Measurements from ENCODE around the gene GTF3C2. TPM values are rescaled to one million over a fixed set of nuclear protein-coding genes. Genes with fewer than 3 reads are reported as not detected.

The GTF3C2 gene
- total RNA-seq (2014; rRNA removed; shearing (Covaris generic); ENCODE audit: low replicate concordance): 44.2 and 79.0 TPM in 2 replicates

DNA sequence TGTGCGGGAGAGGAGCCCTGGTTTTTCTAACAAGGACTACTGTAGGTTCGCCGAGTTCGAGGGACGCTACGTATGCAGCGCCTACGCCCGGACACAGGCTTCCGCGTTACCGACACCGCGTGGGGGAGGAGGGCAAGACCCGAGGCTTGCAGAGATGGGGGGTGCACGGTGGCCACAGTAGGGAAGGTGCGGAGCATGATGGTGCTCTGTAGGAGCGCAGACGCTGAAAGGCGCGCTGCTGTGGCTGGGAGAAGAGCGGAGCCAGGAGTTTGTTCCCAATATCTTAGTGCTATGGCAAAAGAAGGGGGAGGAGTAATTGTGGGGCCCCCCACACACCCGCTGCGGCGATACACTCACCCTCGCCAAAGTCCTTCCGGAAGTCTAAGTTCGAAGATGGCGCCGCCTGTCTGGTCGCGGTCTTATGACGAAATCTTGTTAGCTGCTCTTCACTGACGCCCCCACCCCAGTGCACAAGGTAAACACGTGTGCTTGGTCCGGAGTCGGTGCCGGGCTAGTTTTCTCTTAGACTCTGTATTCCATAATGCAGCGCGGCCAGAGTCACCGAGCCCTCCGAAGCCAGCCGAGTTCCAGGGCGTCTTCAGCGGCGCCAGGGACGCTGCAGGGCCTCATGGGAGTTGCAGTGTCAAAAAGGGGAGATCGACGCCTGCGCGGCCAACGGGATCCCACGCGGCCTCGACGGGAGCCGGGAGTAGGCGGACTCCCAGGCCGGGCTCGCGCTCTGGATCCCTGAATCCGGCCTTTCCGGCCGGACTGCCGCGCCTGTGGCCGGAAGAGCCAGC is at the start of gene GTF3C2:
Gene GTF3C2 (minus strand): TSS at position 383 of the 800 bp plus-strand sequence. CDS start 13,210 bp downstream, outside the sequence.
- peak within 1 kb of the TSS; percentile 89 for H3K4me3 ChIP-seq (ENCODE audit: low read length)
- no peaks in the 10 kb centered on the region for H3K9me2 ChIP-seq (replicated peaks; ENCODE audit: insufficient read depth, low read length)
- peaks cover 66% of the 10 kb centered on the region for H3K79me2 ChIP-seq (ENCODE audit: low read length)
- H3K27ac ChIP-seq (ENCODE audit: low read length): peak within 1 kb of the TSS; percentile 78
- H3K4me1 ChIP-seq (ENCODE audit: low read length): peaks cover 41% of the 10 kb centered on the region
- H3K27me3 ChIP-seq (ENCODE audit: low read length): no peaks in the 10 kb centered on the region
- peak within 1 kb of the TSS; percentile 80; the same call in 1 of the 2 replicates for H2AFZ ChIP-seq (ENCODE audit: low read length)
- peaks cover 9% of the 10 kb centered on the region for H3K36me3 ChIP-seq (ENCODE audit: insufficient read depth, low read length)
- DNase-seq: peak; percentile 98
- peak within 1 kb of the TSS; percentile 89 for H3K9ac ChIP-seq (ENCODE audit: low read length)
- no peaks in the 10 kb centered on the region for H3K9me3 ChIP-seq (ENCODE audit: low read length)
- H3K4me2 ChIP-seq (ENCODE audit: low read depth, low read length, poor library complexity, severe bottlenecking): peak within 1 kb of the TSS; percentile 99
- H4K20me1 ChIP-seq (ENCODE audit: insufficient read depth, low read depth, low read length): no peaks in the 10 kb centered on the region

DNA sequence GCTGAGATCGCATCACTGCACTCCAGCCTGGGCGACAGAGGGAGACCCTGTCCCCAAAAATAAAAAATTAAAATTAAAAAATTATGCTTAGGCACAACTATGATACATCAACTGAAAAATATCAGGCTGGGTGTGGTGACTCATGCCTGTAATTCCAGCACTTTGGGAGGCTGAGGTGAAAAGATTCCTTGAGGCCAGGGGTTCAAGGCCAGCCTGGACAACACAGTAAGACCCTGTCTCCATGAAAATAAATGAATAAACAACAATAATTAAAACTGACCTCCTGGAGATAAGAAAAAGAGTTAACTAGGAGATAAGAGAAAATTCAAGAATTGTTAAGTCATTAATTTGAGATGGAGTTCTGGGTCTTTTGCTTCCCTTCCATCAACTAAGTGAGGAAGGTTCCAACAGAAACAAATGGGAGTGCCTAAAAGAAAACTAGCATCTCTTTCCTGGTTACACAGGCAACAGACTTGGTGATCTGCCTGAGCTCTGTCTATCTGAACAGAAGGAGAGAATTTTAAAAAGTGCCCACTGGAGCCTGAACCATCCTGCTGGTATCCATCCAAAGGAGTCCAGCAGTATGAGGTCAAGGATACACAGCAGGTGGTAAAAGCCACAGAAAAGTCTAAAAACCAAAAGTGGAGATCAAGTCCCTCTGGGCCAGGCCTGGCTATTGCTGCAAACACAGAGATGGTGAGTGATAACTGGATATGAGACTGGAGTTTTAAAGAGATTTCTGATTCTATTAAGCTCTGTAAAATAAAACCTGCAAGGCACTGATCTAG is 44.0 kb upstream of the GTF3C2 start:
- Histone ChIP-seq H3K4me1 (ENCODE audit: low read length) (no peaks in the 10 kb centered on the region), H3K27ac (ENCODE audit: low read length) (no peak overlapping the region; the same call in 1 of the 2 replicates), H2AFZ (ENCODE audit: low read length) (no peak overlapping the region), H3K4me3 (ENCODE audit: low read length) (no peak overlapping the region), H3K4me2 (ENCODE audit: low read depth, low read length, poor library complexity, severe bottlenecking) (no peak overlapping the region), H3K9me2 (replicated peaks; ENCODE audit: insufficient read depth, low read length) (no peaks in the 10 kb centered on the region), H4K20me1 (ENCODE audit: insufficient read depth, low read depth, low read length) (peaks cover 31% of the 10 kb centered on the region), H3K36me3 (ENCODE audit: insufficient read depth, low read length) (peaks cover 37% of the 10 kb centered on the region), H3K27me3 (ENCODE audit: low read length) (no peaks in the 10 kb centered on the region), H3K79me2 (ENCODE audit: low read length) (peaks cover 99% of the 10 kb centered on the region), H3K9ac (ENCODE audit: low read length) (no peak overlapping the region), H3K9me3 (ENCODE audit: low read length) (no peaks in the 10 kb centered on the region)
- DNase-seq: no peak

GRCh38 chr2:27398962-27399361 is 42.4 kb upstream of the GTF3C2 start:
- Histone ChIP-seq H3K36me3 (ENCODE audit: insufficient read depth, low read length) (peaks cover 30% of the 10 kb centered on the region), H3K27me3 (ENCODE audit: low read length) (no peaks in the 10 kb centered on the region)

DNA sequence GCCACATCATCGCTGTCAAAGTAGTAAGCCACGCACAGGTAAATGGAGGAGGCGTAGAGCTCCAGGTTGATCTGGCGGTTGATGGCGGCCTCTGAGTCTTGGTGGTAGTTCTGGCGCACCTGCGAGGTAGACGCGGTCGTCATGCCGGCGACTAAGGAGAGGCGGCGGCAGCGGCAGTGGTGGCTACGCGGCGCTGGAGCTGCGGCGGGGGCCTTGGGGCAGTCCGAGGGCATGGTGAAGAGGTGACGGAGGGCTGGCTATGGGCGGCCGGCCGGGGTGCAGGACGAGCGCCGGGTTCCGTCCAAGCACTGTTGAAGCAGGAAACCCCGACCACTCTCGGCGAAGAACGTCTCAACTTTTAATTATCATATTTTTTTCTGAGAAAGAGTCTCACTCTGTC is 36.7 kb upstream of the GTF3C2 start:
- H3K4me1 ChIP-seq (ENCODE audit: low read length): no peaks in the 10 kb centered on the region
- H3K79me2 ChIP-seq (ENCODE audit: low read length): peaks cover 97% of the 10 kb centered on the region
- no peak overlapping the region for H3K4me3 ChIP-seq (ENCODE audit: low read length)
- no peaks in the 10 kb centered on the region for H3K27me3 ChIP-seq (ENCODE audit: low read length)
- no peak for DNase-seq
- H3K27ac ChIP-seq (ENCODE audit: low read length): no peak overlapping the region
- no peaks in the 10 kb centered on the region for H3K9me2 ChIP-seq (replicated peaks; ENCODE audit: insufficient read depth, low read length)
- no peak overlapping the region for H3K4me2 ChIP-seq (ENCODE audit: low read depth, low read length, poor library complexity, severe bottlenecking)
- H4K20me1 ChIP-seq (ENCODE audit: insufficient read depth, low read depth, low read length): peaks cover 15% of the 10 kb centered on the region; the same call in 1 of the 2 replicates
- H3K9ac ChIP-seq (ENCODE audit: low read length): no peak overlapping the region
- no peak overlapping the region for H2AFZ ChIP-seq (ENCODE audit: low read length)
- H3K9me3 ChIP-seq (ENCODE audit: low read length): no peaks in the 10 kb centered on the region
- H3K36me3 ChIP-seq (ENCODE audit: insufficient read depth, low read length): 0 out of 2 replicates have a peak, but pooled peaks cover 3% of the 10 kb centered on the region

More at GRCh38 chr2:27398962-27399361, 42.4 kb upstream of the GTF3C2 start:
- no peaks in the 10 kb centered on the region for H3K9me2 ChIP-seq (replicated peaks; ENCODE audit: insufficient read depth, low read length)
- H3K4me2 ChIP-seq (ENCODE audit: low read depth, low read length, poor library complexity, severe bottlenecking): no peak overlapping the region
- no peak overlapping the region for H3K27ac ChIP-seq (ENCODE audit: low read length)
- no peak overlapping the region for H3K4me3 ChIP-seq (ENCODE audit: low read length)
- H3K79me2 ChIP-seq (ENCODE audit: low read length): peaks cover 99% of the 10 kb centered on the region
- peaks cover 23% of the 10 kb centered on the region for H4K20me1 ChIP-seq (ENCODE audit: insufficient read depth, low read depth, low read length)
- H3K9ac ChIP-seq (ENCODE audit: low read length): no peak overlapping the region
- no peaks in the 10 kb centered on the region for H3K4me1 ChIP-seq (ENCODE audit: low read length)
- no peak overlapping the region for H2AFZ ChIP-seq (ENCODE audit: low read length)
- no peak for DNase-seq
- no peaks in the 10 kb centered on the region for H3K9me3 ChIP-seq (ENCODE audit: low read length)

DNA sequence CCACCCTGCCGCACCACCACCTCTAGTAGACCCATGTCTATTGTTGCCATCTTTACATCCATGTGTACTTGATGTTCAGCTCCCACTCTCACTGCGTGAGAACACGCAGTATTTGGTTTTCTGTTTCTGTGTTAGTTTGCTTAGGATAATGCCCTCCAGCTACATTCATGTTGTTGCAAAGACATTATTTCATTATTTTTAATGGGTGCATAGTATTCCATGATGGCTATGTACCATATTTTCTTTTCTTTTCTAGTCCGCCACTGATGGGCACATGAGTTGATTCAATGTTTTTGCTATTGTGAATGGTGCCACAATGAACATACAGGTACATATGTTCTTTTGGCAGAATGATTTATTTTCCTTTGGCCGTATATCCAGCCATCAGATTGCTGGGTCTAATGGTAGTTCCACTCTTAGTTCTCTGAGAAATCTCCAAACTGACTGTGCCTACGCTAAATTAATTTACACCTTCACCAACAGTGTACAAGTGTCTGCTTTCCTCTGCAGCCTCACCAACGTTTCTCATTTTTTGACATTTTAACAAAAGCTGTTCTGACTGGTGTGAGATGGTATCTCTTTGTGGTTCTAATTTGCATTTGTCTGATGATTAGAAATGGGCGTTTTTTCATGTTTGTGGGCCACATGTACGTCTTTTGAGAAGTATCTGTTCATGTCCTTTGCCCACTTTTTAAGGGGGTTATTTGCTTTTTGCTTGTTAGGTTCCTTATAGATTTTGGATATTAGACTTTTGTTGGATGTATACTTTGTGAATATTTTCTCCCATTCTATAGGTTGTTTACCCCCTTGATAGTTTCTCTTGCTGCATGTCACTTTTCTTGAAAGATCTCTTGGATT is 34.5 kb upstream of the GTF3C2 start:
- no peaks in the 10 kb centered on the region for H3K27me3 ChIP-seq (ENCODE audit: low read length)
- H3K36me3 ChIP-seq (ENCODE audit: insufficient read depth, low read length): peaks cover 5% of the 10 kb centered on the region; the same call in 1 of the 2 replicates
- no peaks in the 10 kb centered on the region for H3K9me3 ChIP-seq (ENCODE audit: low read length)
- peaks cover 83% of the 10 kb centered on the region for H3K79me2 ChIP-seq (ENCODE audit: low read length)
- no peak overlapping the region for H3K4me2 ChIP-seq (ENCODE audit: low read depth, low read length, poor library complexity, severe bottlenecking)
- no peak overlapping the region for H3K9ac ChIP-seq (ENCODE audit: low read length)
- H3K4me1 ChIP-seq (ENCODE audit: low read length): no peaks in the 10 kb centered on the region
- H3K4me3 ChIP-seq (ENCODE audit: low read length): no peak overlapping the region
- H3K27ac ChIP-seq (ENCODE audit: low read length): no peak overlapping the region
- H3K9me2 ChIP-seq (replicated peaks; ENCODE audit: insufficient read depth, low read length): no peaks in the 10 kb centered on the region
- DNase-seq: no peak
- peaks cover 20% of the 10 kb centered on the region; the same call in 1 of the 2 replicates for H4K20me1 ChIP-seq (ENCODE audit: insufficient read depth, low read depth, low read length)
- H2AFZ ChIP-seq (ENCODE audit: low read length): no peak overlapping the region

- H3K27me3 ChIP-seq (ENCODE audit: low read length): no peaks in the 10 kb centered on the region
- H2AFZ ChIP-seq (ENCODE audit: low read length): no peak overlapping the region
- H3K79me2 ChIP-seq (ENCODE audit: low read length): no peaks in the 10 kb centered on the region
- no peak overlapping the region for H3K4me2 ChIP-seq (ENCODE audit: low read depth, low read length, poor library complexity, severe bottlenecking)
- H3K9me2 ChIP-seq (replicated peaks; ENCODE audit: insufficient read depth, low read length): no peaks in the 10 kb centered on the region
- DNase-seq: no peak
- H3K4me1 ChIP-seq (ENCODE audit: low read length): peaks cover 20% of the 10 kb centered on the region
- no peaks in the 10 kb centered on the region for H4K20me1 ChIP-seq (ENCODE audit: insufficient read depth, low read depth, low read length)
- H3K36me3 ChIP-seq (ENCODE audit: insufficient read depth, low read length): peaks cover 29% of the 10 kb centered on the region; the same call in 1 of the 2 replicates
- H3K27ac ChIP-seq (ENCODE audit: low read length): no peak overlapping the region
- no peaks in the 10 kb centered on the region for H3K9me3 ChIP-seq (ENCODE audit: low read length)
- H3K4me3 ChIP-seq (ENCODE audit: low read length): no peak overlapping the region
- H3K9ac ChIP-seq (ENCODE audit: low read length): no peak overlapping the region
These were observed 25.1 kb upstream of the GTF3C2 start for GRCh38 chr2:27381577-27382181.

DNA sequence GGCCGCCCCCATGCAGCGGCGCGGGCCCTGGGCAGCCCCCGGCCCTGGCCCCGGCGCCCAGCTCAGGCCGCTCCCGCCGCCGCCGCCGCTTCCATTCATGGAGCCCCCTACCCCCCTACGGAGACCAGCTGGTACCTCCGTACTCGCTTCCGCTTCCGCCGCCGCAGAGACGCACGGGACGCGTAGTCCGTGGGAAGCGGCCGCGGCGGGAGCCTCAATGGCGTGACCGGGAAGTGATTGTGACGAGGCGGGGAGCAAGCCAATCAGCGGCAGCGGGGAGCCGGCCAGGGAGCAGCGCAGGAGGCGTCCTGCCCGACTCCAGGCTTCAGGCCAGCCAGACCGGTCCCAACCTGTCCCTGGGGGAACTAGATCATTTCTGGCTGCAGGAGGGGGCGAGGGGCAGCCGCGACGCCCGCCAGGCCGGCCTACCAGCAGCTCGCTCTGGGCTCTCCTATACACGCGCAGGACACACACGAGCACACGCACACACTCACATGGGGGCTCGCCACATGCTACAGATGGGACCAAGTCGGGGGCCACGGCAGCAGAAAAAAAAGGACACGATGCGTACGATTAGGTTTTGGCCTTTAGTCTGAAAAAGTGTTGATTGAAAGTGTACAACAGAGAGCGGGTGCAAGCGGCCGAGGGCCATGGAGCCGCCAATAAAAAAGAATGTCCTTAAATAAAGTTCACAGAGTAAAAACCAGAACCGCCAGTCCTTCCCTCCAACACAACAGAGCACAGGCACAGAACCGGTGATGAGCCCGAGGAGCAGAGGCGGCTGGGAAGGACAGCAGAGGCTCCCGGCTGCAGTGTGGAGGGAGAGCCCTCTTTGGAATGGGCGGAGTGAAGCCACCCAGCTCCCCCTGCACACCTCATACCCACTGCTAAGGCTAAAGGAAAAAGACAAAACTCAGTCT is 24.3 kb upstream of the GTF3C2 start, which contains the start of gene ZNF513:
Gene ZNF513 (minus strand): TSS at position 109 of the 920 bp plus-strand sequence. CDS start 208 bp downstream, outside the sequence.
- no peaks in the 10 kb centered on the region for H3K79me2 ChIP-seq (ENCODE audit: low read length)
- H3K9me3 ChIP-seq (ENCODE audit: low read length): no peaks in the 10 kb centered on the region
- H3K9me2 ChIP-seq (replicated peaks; ENCODE audit: insufficient read depth, low read length): no peaks in the 10 kb centered on the region
- peak within 1 kb of the TSS; percentile 26 for H3K27ac ChIP-seq (ENCODE audit: low read length)
- no peak within 1 kb of the TSS for H2AFZ ChIP-seq (ENCODE audit: low read length)
- H4K20me1 ChIP-seq (ENCODE audit: insufficient read depth, low read depth, low read length): no peaks in the 10 kb centered on the region
- H3K36me3 ChIP-seq (ENCODE audit: insufficient read depth, low read length): peaks cover 26% of the 10 kb centered on the region; the same call in 1 of the 2 replicates
- H3K4me2 ChIP-seq (ENCODE audit: low read depth, low read length, poor library complexity, severe bottlenecking): peak within 1 kb of the TSS; percentile 66
- H3K4me3 ChIP-seq (ENCODE audit: low read length): peak within 1 kb of the TSS; percentile 75
- H3K9ac ChIP-seq (ENCODE audit: low read length): peak within 1 kb of the TSS; percentile 80
- peak; percentile 95 for DNase-seq
- H3K4me1 ChIP-seq (ENCODE audit: low read length): peaks cover 20% of the 10 kb centered on the region
- H3K27me3 ChIP-seq (ENCODE audit: low read length): no peaks in the 10 kb centered on the region

Data from Karpas-422 (cell line).